Immature natural killer cell (primary cell): ENCODE results near the gene PUS1. TPM values are rescaled to one million over a fixed set of nuclear protein-coding genes. Genes with fewer than 3 reads are reported as not detected.

Experiments
- polyA plus RNA-seq, 3 donors: library from polyadenylated mRNA; unstranded; fragments of 300-500 nt; fragmentation: Illumina TruSeq; gene quantifications; one replicate each; pipeline ENCODE4 v1.2.3, GENCODE V29; 2021

PUS1 gene
- polyA plus RNA-seq, 3 donors from 2014 or later = 4.4 to 14.5 (median 6.2) TPM

Other genes with a start within 250 kb of the PUS1 start
- 10 to 100 TPM in 2 of 3 donors, 1 to 10 TPM in 1; 6.0 to 26.2 (median 16.6) TPM for gene SFSWAP, start 218.2 kb upstream of the PUS1 start, polyA plus RNA-seq
- gene MMP17, start 100.9 kb upstream of the PUS1 start, polyA plus RNA-seq = under 1 TPM in 1 of 3 donors, not detected in 2; 0.72 TPM
- gene ULK1, start 34.7 kb upstream of the PUS1 start, polyA plus RNA-seq = 1 to 10 TPM in 1 of 3 donors, under 1 TPM in 1, not detected in 1; 0.36 to 1.2 TPM
- 1 to 10 TPM in 1 of 3 donors, under 1 TPM in 2; 0.05 to 4.1 (median 0.74) TPM for gene EP400, start 20.7 kb downstream of the PUS1 start, polyA plus RNA-seq
- 1 to 10 TPM; 2.9 to 6.3 (median 5.0) TPM for gene DDX51, start 215.0 kb downstream of the PUS1 start, polyA plus RNA-seq
- gene NOC4L, start 215.2 kb downstream of the PUS1 start, polyA plus RNA-seq = 10 to 100 TPM; 16.4 to 28.5 (median 17.2) TPM